IPS DF 6.9 (cell line): ENCODE measurements around the gene WFIKKN1.
"Not testable (repeated sequence)": the region's sequence is repeated elsewhere in the genome, so short reads cannot be mapped to it uniquely, and the experiment has no call there.

ENCODE experiments used
- DNase-seq: peaks from one replicate; pipeline ENCODE4 v3.0.0-alpha.2; 2013; ENCODE audit warnings: low read depth, low spot score
- H3K27ac ChIP-seq: one replicate; pipeline ENCODE4 v1.5.1; 2013; ENCODE audit warnings: low read length, control low read depth
- H3K27me3 ChIP-seq: 2 replicates; pipeline ENCODE4 v1.6.1; 2013; ENCODE audit warnings: mild to moderate bottlenecking, low read length; ENCODE audit not compliant: control insufficient read depth, insufficient read depth
- H3K36me3 ChIP-seq: 2 replicates; pipeline ENCODE4 v1.6.1; 2013; ENCODE audit warnings: low read length; ENCODE audit not compliant: control insufficient read depth, insufficient read depth
- H3K4me1 ChIP-seq: 2 replicates; pipeline ENCODE4 v1.6.1; 2013; ENCODE audit warnings: low read length; ENCODE audit not compliant: control insufficient read depth, insufficient read depth
- H3K4me3 ChIP-seq: 2 replicates; pipeline ENCODE4 v1.5.1; 2013; ENCODE audit warnings: mild to moderate bottlenecking, low read length
- H3K9me3 ChIP-seq: 2 replicates; pipeline ENCODE4 v1.6.1; 2013; ENCODE audit warnings: low read length, inconsistent platforms; ENCODE audit not compliant: control insufficient read depth, insufficient read depth
- WGBS: extraction: QIAGEN DNeasy Blood & Tissue Kit; methylation state at CpG from one replicate; pipeline ENCODE4 v1.1.7; 2013; ENCODE audit warnings: mixed read lengths, missing lambda C conversion rate; ENCODE audit not compliant: insufficient read length, insufficient coverage; 5-methylcytosine and 5-hydroxymethylcytosine counted together

The WFIKKN1 gene

GRCh38 chr16:595094-595528, 35.7 kb upstream of the WFIKKN1 start:
- no peak overlapping the region for H3K4me3 ChIP-seq
- peaks cover 6% of the 10 kb centered on the region; the same call in 1 of the 2 replicates for H3K36me3 ChIP-seq
- H3K27ac ChIP-seq: no peak overlapping the region
- no peaks in the 10 kb centered on the region for H3K27me3 ChIP-seq
- H3K9me3 ChIP-seq: no peaks in the 10 kb centered on the region
- no CpG with 5 or more reads among the region's 18 CpGs for WGBS
- peaks cover 3% of the 10 kb centered on the region; the same call in 1 of the 2 replicates for H3K4me1 ChIP-seq
- DNase-seq: no peak

GRCh38 chr16:595942-596735, 34.6 kb upstream of the WFIKKN1 start:
- H3K27ac ChIP-seq: no peak overlapping the region
- no CpG with 5 or more reads among the region's 34 CpGs for WGBS
- no peaks in the 10 kb centered on the region for H3K27me3 ChIP-seq
- H3K4me1 ChIP-seq: peaks cover 1% of the 10 kb centered on the region; the same call in 1 of the 2 replicates
- no peaks in the 10 kb centered on the region for H3K9me3 ChIP-seq
- DNase-seq: no peak
- peaks cover 6% of the 10 kb centered on the region; the same call in 1 of the 2 replicates for H3K36me3 ChIP-seq
- H3K4me3 ChIP-seq: no peak overlapping the region

GRCh38 chr16:596736-597060, 34.1 kb upstream of the WFIKKN1 start:
- peaks cover 6% of the 10 kb centered on the region; the same call in 1 of the 2 replicates for H3K36me3 ChIP-seq
- H3K9me3 ChIP-seq: no peaks in the 10 kb centered on the region
- peaks cover 1% of the 10 kb centered on the region; the same call in 1 of the 2 replicates for H3K4me1 ChIP-seq
- H3K27me3 ChIP-seq: no peaks in the 10 kb centered on the region
- DNase-seq: no peak
- no peak overlapping the region for H3K27ac ChIP-seq
- WGBS: no CpG with 5 or more reads among the region's 12 CpGs
- no peak overlapping the region for H3K4me3 ChIP-seq

- H3K27ac ChIP-seq, H3K4me1 ChIP-seq, H3K27me3 ChIP-seq, H3K9me3 ChIP-seq, H3K36me3 ChIP-seq, DNase-seq, H3K4me3 ChIP-seq: not testable (repeated sequence)
- no CpG with 5 or more reads among the region's 7 CpGs for WGBS
These were observed 33.1 kb upstream of the WFIKKN1 start for GRCh38 chr16:597655-598054.

DNA sequence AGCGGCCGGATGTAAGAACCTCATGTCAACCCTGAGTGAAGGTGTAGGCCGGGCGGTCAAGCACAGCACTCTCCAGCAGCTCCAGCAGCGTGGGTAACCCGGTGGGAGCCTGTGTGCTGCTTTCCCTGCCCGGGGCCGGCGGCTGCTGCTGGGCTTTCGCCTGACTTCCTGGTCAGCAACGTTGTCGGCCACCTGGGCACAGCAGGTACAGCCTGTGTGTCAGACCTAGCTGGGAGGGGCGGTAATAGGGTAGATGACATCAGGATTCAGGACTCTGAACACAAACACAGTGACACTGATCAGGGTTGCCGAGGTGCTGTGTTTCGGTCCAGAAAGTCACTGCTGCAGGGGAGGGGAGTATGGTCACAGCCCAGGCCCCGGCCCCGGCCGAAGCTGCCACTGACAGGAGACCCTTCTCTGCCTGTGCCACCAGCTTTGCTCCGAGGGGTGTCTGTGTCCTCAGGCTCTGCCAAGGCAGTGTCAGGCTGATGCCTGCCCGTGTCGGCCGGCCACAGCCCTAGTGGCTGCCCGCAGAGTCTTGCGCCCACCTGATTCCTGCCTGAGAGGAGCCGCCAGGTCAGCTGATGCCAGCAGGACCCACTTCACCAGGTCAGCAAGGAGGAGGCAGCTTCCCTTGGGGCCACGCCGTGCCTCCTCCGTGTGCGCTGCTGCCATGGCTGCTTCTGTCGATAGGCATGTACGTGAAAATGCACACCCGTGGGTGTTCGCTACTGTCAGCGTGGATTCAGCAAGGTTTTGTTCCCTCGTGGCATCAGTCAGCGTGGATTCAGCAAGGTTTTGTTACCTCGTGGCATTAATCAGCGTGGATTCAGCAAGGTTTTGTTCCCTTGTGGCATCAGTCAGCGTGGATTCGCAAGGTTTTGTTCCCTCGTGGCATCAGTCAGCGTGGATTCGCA, 31.7 kb upstream of the WFIKKN1 start:
- DNase-seq: no peak

DNA sequence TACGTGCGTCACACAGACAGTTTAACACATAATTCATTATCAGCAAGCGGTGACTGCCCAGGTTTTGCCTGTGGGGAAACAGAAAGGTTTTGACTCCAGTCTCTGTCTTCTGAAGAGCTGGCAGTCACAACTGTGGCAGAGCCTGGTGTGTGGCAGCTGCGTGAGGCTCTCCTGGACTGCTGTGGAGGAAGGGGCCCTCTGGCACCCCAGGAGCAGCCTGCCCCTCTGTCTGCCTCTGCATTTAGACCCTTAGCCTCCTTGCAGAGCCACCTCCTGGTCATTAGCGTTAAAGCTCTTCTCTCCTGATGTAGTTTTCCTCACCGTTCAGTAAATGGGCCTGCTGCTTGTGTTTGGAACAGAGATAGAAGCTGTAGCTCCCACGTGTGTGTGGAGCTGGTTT, 30.0 kb upstream of the WFIKKN1 start:
- H3K9me3 ChIP-seq: no peaks in the 10 kb centered on the region
- peaks cover 6% of the 10 kb centered on the region; the same call in 1 of the 2 replicates for H3K36me3 ChIP-seq
- peaks cover 1% of the 10 kb centered on the region; the same call in 1 of the 2 replicates for H3K4me1 ChIP-seq
- WGBS: no CpG with 5 or more reads among the region's 7 CpGs
- no peak overlapping the region for H3K4me3 ChIP-seq
- no peak for DNase-seq
- no peaks in the 10 kb centered on the region for H3K27me3 ChIP-seq
- H3K27ac ChIP-seq: no peak overlapping the region

More for the DNA sequence above, 31.7 kb upstream of the WFIKKN1 start:
- WGBS: no CpG with 5 or more reads among the region's 43 CpGs
- H3K27ac ChIP-seq: no peak overlapping the region
- no peaks in the 10 kb centered on the region for H3K27me3 ChIP-seq
- H3K9me3 ChIP-seq: no peaks in the 10 kb centered on the region
- no peak overlapping the region for H3K4me3 ChIP-seq
- peaks cover 6% of the 10 kb centered on the region; the same call in 1 of the 2 replicates for H3K36me3 ChIP-seq
- H3K4me1 ChIP-seq: peaks cover 1% of the 10 kb centered on the region; the same call in 1 of the 2 replicates

GRCh38 chr16:603933-604332, 26.9 kb upstream of the WFIKKN1 start:
- no peak for DNase-seq
- Histone ChIP-seq H3K4me3 (no peak overlapping the region), H3K36me3 (peaks cover 3% of the 10 kb centered on the region; the same call in 1 of the 2 replicates), H3K4me1 (peaks cover 1% of the 10 kb centered on the region; the same call in 1 of the 2 replicates), H3K27ac (no peak overlapping the region), H3K27me3 (no peaks in the 10 kb centered on the region), H3K9me3 (no peaks in the 10 kb centered on the region)
- no CpG with 5 or more reads among the region's 5 CpGs for WGBS

- no peak for DNase-seq
- no peaks in the 10 kb centered on the region for H3K36me3 ChIP-seq
- H3K4me1 ChIP-seq: no peaks in the 10 kb centered on the region
- H3K9me3 ChIP-seq: no peaks in the 10 kb centered on the region
- H3K27me3 ChIP-seq: no peaks in the 10 kb centered on the region
- no peak overlapping the region for H3K27ac ChIP-seq
- H3K4me3 ChIP-seq: no peak overlapping the region
- no CpG with 5 or more reads among the region's 22 CpGs for WGBS
These were observed 24.0 kb upstream of the WFIKKN1 start for GRCh38 chr16:606656-607307.

GRCh38 chr16:608019-608418, 22.8 kb upstream of the WFIKKN1 start:
- DNase-seq: no peak
- Histone ChIP-seq H3K4me1 (no peaks in the 10 kb centered on the region), H3K27ac (no peak overlapping the region), H3K9me3 (no peaks in the 10 kb centered on the region), H3K36me3 (no peaks in the 10 kb centered on the region), H3K4me3 (no peak overlapping the region), H3K27me3 (no peaks in the 10 kb centered on the region)
- WGBS: no CpG with 5 or more reads among the region's 10 CpGs

- Histone ChIP-seq H3K4me1 (no peaks in the 10 kb centered on the region), H3K27ac (no peak overlapping the region), H3K4me3 (no peak overlapping the region), H3K36me3 (no peaks in the 10 kb centered on the region; the same call in 1 of the 2 replicates), H3K27me3 (no peaks in the 10 kb centered on the region), H3K9me3 (no peaks in the 10 kb centered on the region)
- WGBS: no CpG with 5 or more reads among the region's 13 CpGs
- DNase-seq: no peak
These were observed 21.5 kb upstream of the WFIKKN1 start for GRCh38 chr16:609316-609715.
